ENCODE data around the gene PPP2R5C.

PPP2R5C gene

DNA sequence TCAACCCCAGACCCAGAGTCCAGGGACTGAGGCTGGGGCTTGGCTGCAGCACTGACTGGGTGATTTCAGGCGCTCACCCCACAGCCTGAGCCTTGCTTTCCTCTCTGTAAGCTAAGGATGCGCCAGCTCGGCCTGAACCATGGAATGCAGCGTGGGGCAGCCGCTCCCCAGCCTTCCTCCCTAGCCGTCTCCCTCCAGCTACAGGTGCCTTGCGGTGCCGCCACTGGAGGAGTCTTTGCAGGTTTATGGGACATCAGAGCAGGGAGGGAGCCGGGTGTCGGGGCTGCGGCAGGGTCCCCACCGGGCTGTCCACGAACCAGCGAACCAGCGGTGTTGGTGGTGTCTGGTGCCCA is 19.4 kb downstream of the PPP2R5C start:
- H3K9ac ChIP-seq (ENCODE audit: insufficient read length) = no peak overlapping the region
- no peak overlapping the region for H3K27ac ChIP-seq
- H3K4me3 ChIP-seq = no peak overlapping the region
- TF ChIP-seq POLR2AphosphoS5 (IDR thresholded peaks at IDR 0.05; ENCODE audit: borderline replicate concordance, low read depth, low read length) (no peak), FOXP2 (optimal IDR thresholded peaks at IDR 0.05; ENCODE audit: control extremely low read depth, extremely low read length, insufficient read depth) (no peak), EZH2 (IDR thresholded peaks at IDR 0.05) (no peak)
- no peaks in the 10 kb centered on the region for H3K9me3 ChIP-seq (ENCODE audit: low read depth, low read length)
- H3K36me3 ChIP-seq (ENCODE audit: insufficient read depth, low read length) = no peaks in the 10 kb centered on the region
- no peak for DNase-seq (ENCODE audit: low read depth, low spot score)

GRCh38 chr14:101781240-101782061 is 19.9 kb downstream of the PPP2R5C start:
- no peak overlapping the region for H3K27ac ChIP-seq
- no peak for DNase-seq (ENCODE audit: low read depth, low spot score)
- H3K36me3 ChIP-seq (ENCODE audit: insufficient read depth, low read length) = no peaks in the 10 kb centered on the region
- no peak overlapping the region for H3K9ac ChIP-seq (ENCODE audit: insufficient read length)
- TF ChIP-seq POLR2AphosphoS5 (IDR thresholded peaks at IDR 0.05; ENCODE audit: borderline replicate concordance, low read depth, low read length) (no peak), EZH2 (IDR thresholded peaks at IDR 0.05) (no peak), FOXP2 (optimal IDR thresholded peaks at IDR 0.05; ENCODE audit: control extremely low read depth, extremely low read length, insufficient read depth) (no peak)
- no peaks in the 10 kb centered on the region for H3K9me3 ChIP-seq (ENCODE audit: low read depth, low read length)
- no peak overlapping the region for H3K4me3 ChIP-seq

DNA sequence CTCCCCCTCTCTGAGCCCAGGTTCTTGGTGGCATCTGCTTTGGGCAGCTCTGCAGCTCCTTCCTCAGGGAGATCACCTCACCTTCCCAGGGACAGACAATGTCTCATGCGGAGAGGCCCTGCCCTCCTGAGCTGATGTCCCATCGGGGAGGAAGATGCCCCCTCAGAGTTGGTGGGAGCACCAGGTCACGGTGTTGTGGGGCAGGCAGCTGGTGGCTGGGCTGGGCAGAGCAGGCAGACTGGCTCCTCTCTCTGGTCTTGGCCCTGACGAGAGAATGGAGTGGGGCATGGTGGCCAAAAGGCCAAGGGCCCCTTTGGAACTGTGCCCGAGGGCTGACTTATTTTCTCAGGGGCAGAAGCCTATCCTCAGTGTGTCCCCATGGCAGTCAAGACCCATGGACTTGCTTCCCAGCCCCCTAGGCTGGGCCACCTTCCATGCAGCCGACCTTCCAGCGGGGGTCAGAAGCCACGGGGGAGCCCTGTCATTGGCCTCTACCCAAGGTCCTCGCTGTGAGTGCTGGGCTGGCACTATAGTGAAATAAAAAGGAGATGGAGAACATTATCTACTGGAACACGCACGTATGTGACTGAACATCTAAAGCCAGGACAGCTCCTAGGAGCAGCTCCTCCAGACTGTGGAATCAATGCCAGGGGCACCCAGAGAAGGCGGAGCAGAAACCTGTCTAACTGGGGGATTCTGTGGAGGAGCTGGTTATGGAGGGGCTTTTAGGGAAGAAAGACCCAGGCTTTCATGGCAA is 21.9 kb downstream of the PPP2R5C start:
- H3K27ac ChIP-seq = no peak overlapping the region
- no peak overlapping the region for H3K9ac ChIP-seq (ENCODE audit: insufficient read length)
- no peaks in the 10 kb centered on the region for H3K36me3 ChIP-seq (ENCODE audit: insufficient read depth, low read length)
- DNase-seq (ENCODE audit: low read depth, low spot score) = no peak
- no peak overlapping the region for H3K4me3 ChIP-seq
- TF ChIP-seq FOXP2 (optimal IDR thresholded peaks at IDR 0.05; ENCODE audit: control extremely low read depth, extremely low read length, insufficient read depth) (no peak), POLR2AphosphoS5 (IDR thresholded peaks at IDR 0.05; ENCODE audit: borderline replicate concordance, low read depth, low read length) (no peak), EZH2 (IDR thresholded peaks at IDR 0.05) (no peak)
- H3K9me3 ChIP-seq (ENCODE audit: low read depth, low read length) = no peaks in the 10 kb centered on the region

DNA sequence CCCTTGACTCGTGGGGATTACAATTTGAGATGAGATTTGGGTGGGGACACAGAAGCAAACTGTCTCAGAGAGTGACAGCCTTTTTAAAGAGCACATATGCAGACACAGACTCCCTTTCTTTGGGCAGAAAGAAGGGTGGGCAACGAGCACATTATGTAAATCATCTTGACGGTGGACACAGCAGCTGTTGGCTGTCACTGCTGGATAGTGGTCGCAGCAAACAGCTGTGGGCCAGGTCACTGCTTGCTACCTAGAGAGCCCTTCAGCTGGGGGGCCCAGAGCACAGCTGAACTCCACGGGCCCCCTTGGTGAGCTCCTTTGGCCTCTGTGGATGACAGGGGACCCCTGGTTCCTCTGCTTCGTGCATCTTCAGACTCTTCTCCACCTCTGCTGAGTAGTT is 23.1 kb downstream of the PPP2R5C start:
- no peaks in the 10 kb centered on the region for H3K9me3 ChIP-seq (ENCODE audit: low read depth, low read length)
- no peak overlapping the region for H3K4me3 ChIP-seq
- TF ChIP-seq POLR2AphosphoS5 (IDR thresholded peaks at IDR 0.05; ENCODE audit: borderline replicate concordance, low read depth, low read length) = no peak
- no peak for TF ChIP-seq EZH2 (IDR thresholded peaks at IDR 0.05)
- TF ChIP-seq FOXP2 (optimal IDR thresholded peaks at IDR 0.05; ENCODE audit: control extremely low read depth, extremely low read length, insufficient read depth) = no peak
- no peak for DNase-seq (ENCODE audit: low read depth, low spot score)
- no peaks in the 10 kb centered on the region for H3K36me3 ChIP-seq (ENCODE audit: insufficient read depth, low read length)
- no peak overlapping the region for H3K27ac ChIP-seq
- no peak overlapping the region for H3K9ac ChIP-seq (ENCODE audit: insufficient read length)

DNA sequence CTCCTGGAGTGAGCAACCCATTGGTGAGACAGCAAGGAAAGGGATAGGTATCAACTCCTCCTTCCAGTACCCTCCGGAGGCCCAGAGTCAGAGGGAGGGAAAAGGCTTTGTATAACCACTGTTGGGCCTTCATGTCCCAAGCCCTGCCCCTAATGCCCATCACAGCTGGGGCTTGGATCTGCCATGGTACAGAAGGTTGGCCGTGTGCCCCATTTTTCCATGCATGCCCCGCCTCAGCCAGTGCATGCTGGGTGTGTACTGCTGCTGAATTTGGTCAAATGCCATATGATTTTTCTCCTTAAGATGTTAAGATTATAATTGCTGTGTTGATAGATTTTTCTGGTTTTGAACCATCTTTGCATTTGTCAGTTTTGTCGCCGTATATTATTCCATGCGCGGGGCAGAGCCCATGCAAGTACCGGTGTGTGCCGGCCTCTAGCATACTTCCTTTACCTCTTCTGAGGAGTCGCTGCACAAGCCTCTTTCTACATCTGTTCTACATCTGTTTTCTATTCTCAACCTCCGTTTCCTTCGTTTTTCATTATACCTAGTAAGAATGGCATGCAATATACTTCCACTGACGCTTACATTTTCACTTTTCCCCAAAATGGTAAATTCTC is 26.6 kb downstream of the PPP2R5C start:
- H3K9me3 ChIP-seq (ENCODE audit: low read depth, low read length) = no peaks in the 10 kb centered on the region
- peak overlapping the region; percentile 70 for H3K4me3 ChIP-seq
- H3K27ac ChIP-seq = peak overlapping the region; percentile 89
- no peaks in the 10 kb centered on the region for H3K36me3 ChIP-seq (ENCODE audit: insufficient read depth, low read length)
- TF ChIP-seq EZH2 (IDR thresholded peaks at IDR 0.05) (no peak), FOXP2 (optimal IDR thresholded peaks at IDR 0.05; ENCODE audit: control extremely low read depth, extremely low read length, insufficient read depth) (no peak), POLR2AphosphoS5 (IDR thresholded peaks at IDR 0.05; ENCODE audit: borderline replicate concordance, low read depth, low read length) (no peak)
- H3K9ac ChIP-seq (ENCODE audit: insufficient read length) = peak overlapping the region; percentile 14
- no peak for DNase-seq (ENCODE audit: low read depth, low spot score)

DNA sequence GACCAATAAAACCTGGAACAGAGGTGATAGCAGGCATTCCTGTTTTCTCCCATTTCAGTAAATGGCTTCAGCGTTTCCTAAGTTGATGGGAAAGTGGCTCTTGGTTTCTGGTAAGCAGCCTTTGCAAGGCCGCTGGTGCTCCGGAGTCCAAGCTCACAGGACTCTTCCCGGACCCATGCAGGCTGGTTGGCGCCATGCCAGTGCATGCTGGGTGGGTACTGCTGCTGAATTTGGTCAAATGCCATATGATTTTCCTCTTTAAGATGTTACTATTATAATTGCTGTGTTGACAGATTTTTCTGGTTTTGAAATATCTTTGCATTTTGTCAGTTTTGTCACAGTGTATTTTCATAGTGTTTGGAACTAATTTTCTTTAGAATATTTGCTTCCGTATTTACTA is 27.7 kb downstream of the PPP2R5C start:
- H3K27ac ChIP-seq = peak overlapping the region; percentile 89
- H3K4me3 ChIP-seq = peak overlapping the region; percentile 70
- H3K9ac ChIP-seq (ENCODE audit: insufficient read length) = peak overlapping the region; percentile 49
- H3K9me3 ChIP-seq (ENCODE audit: low read depth, low read length) = no peaks in the 10 kb centered on the region
- H3K36me3 ChIP-seq (ENCODE audit: insufficient read depth, low read length) = no peaks in the 10 kb centered on the region
- TF ChIP-seq POLR2AphosphoS5 (IDR thresholded peaks at IDR 0.05; ENCODE audit: borderline replicate concordance, low read depth, low read length) (no peak), FOXP2 (optimal IDR thresholded peaks at IDR 0.05; ENCODE audit: control extremely low read depth, extremely low read length, insufficient read depth) (no peak), EZH2 (IDR thresholded peaks at IDR 0.05) (no peak)
- DNase-seq (ENCODE audit: low read depth, low spot score) = no peak

DNA sequence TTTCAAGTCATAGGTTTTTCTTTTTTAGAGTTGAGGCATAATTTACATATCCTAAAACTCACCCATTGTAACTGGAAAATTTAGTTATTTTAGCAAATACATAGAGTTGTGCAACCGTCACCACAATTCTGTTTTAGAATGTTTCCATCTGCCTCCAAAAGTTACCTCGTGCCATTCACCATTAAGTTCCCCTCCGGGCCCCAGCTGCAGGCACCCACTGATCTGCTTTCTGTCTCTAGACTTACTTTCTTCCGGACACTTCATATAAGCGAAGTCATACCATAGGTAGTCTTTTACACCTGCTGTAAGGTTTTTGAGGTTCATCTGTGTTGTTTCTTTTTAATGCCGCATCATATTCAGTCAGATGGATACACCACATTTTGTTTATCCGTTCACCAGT is 28.7 kb downstream of the PPP2R5C start:
- H3K9ac ChIP-seq (ENCODE audit: insufficient read length) = no peak overlapping the region
- no peak for TF ChIP-seq POLR2AphosphoS5 (IDR thresholded peaks at IDR 0.05; ENCODE audit: borderline replicate concordance, low read depth, low read length)
- TF ChIP-seq FOXP2 (optimal IDR thresholded peaks at IDR 0.05; ENCODE audit: control extremely low read depth, extremely low read length, insufficient read depth) = no peak
- no peak for TF ChIP-seq EZH2 (IDR thresholded peaks at IDR 0.05)

More for the DNA sequence above, 28.7 kb downstream of the PPP2R5C start:
- Histone ChIP-seq H3K4me3 (peak overlapping the region; percentile 42; the same call in 1 of the 2 replicates), H3K9me3 (ENCODE audit: low read depth, low read length) (no peaks in the 10 kb centered on the region), H3K36me3 (ENCODE audit: insufficient read depth, low read length) (no peaks in the 10 kb centered on the region), H3K27ac (peak overlapping the region; percentile 15; the same call in 1 of the 2 replicates)
- no peak for DNase-seq (ENCODE audit: low read depth, low spot score)

Measured in SK-N-MC (cell line).